ENCODE data around the gene CMSS1. TPM values are rescaled to one million over a fixed set of nuclear protein-coding genes. Genes with fewer than 3 reads are reported as not detected.
"Not testable (repeated sequence)": the region's sequence is repeated elsewhere in the genome, so short reads cannot be mapped to it uniquely, and the experiment has no call there.

Gene CMSS1
- total RNA-seq, 2 donors from 2014 or later = 88.5 to 101 TPM

- H3K36me3 Mint-ChIP-seq (ENCODE audit: insufficient read depth in 2 of 2) = no peaks in the 10 kb centered on the region
- ATAC-seq (replicated peaks in 1 of 2) (no peak), DNase-seq (no peak)
- no peaks in the 10 kb centered on the region for H3K9me3 Mint-ChIP-seq
- peaks cover 20% of the 10 kb centered on the region for H3K4me1 Mint-ChIP-seq (ENCODE audit: low read depth)
- H3K27me3 Mint-ChIP-seq (ENCODE audit: low read depth) = no peaks in the 10 kb centered on the region
- H3K27ac Mint-ChIP-seq = no peak overlapping the region
- H3K4me3 Mint-ChIP-seq = no peak overlapping the region
Measured at GRCh38 chr3:100044369-100044768, 226.7 kb downstream of the CMSS1 start.

- ATAC-seq (replicated peaks in 1 of 2) = no peak
- no peaks in the 10 kb centered on the region for H3K9me3 Mint-ChIP-seq
- peak overlapping the region; percentile 55 for H3K27ac Mint-ChIP-seq
- no peak overlapping the region for H3K4me3 Mint-ChIP-seq
- H3K27me3 Mint-ChIP-seq (ENCODE audit: low read depth) = no peaks in the 10 kb centered on the region
- H3K4me1 Mint-ChIP-seq (ENCODE audit: low read depth) = peaks cover 20% of the 10 kb centered on the region
- DNase-seq = no peak
- H3K36me3 Mint-ChIP-seq (ENCODE audit: insufficient read depth in 2 of 2) = no peaks in the 10 kb centered on the region
Measured at GRCh38 chr3:100045696-100046095, 228.0 kb downstream of the CMSS1 start.

DNA sequence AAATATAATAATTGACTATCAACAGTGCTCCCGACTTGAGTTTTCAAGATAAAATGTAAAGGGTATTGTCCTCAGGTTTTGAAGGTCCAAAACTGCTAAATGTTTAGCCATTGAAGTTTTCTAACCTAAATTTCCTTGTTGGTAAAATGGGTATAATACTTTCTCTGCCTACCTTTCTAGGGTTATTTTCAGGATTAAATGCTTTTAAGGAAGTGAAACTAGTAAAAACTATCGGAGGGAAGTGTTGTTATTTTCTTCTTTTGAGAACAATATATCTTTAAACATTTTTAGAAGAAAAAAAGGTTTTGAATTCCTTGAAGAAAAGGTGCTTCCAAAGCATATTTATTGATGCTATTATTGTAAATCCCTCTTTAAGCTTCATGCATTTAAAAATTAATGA is 229.3 kb downstream of the CMSS1 start:
- ATAC-seq (replicated peaks in 1 of 2) (no peak), DNase-seq (no peak)
- Mint-ChIP-seq H3K27me3 (ENCODE audit: low read depth) (no peaks in the 10 kb centered on the region), H3K4me1 (ENCODE audit: low read depth) (peaks cover 20% of the 10 kb centered on the region), H3K36me3 (ENCODE audit: insufficient read depth in 2 of 2) (peaks cover 0 to 2% of the 10 kb centered on the region in 2 donors), H3K27ac (no peak overlapping the region), H3K9me3 (no peaks in the 10 kb centered on the region), H3K4me3 (peak overlapping the region in 1 of 2 donors; percentile 7)

DNA sequence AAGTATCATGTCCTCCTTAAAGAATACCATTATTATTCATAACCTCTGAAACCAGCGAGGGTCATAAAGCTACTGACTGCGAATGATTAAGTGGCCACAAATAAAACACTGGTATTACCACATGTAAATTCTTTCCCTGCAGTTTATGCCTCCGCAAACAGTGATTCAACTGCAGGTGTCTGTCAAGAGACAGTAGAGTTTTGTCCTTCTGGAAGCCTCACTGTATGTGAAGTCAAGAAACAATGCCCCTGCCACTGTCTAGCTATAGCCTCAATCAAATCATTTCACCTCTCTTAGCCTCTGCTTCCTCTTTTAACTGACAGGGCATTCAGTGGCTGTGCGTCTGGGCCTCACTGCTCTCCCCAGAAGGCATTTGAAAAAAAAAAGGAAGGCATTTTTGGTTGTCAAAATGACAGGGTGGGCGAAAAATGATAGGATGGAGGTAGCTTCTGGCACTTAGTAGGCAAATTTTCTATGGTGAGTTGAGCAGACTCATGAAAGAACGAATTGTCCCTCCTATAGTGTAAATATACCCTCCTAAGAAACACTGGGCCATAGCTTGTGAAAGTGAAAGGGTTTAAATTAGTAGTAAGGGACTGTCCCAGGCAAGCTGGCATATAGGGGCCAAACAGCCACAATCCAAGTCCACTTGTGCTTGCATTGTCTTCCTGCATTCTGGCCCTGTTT is 229.9 kb downstream of the CMSS1 start:
- H3K27ac Mint-ChIP-seq = no peak overlapping the region
- H3K4me1 Mint-ChIP-seq (ENCODE audit: low read depth) = peaks cover 20% of the 10 kb centered on the region
- no peaks in the 10 kb centered on the region for H3K9me3 Mint-ChIP-seq
- ATAC-seq (replicated peaks in 1 of 2) (peak; percentile 81 to 89), DNase-seq (no peak)
- peak overlapping the region; percentile 7 to 16 for H3K4me3 Mint-ChIP-seq
- peaks cover 0 to 2% of the 10 kb centered on the region in 2 donors for H3K36me3 Mint-ChIP-seq (ENCODE audit: insufficient read depth in 2 of 2)
- no peaks in the 10 kb centered on the region for H3K27me3 Mint-ChIP-seq (ENCODE audit: low read depth)

GRCh38 chr3:100048248-100048647 is 230.6 kb downstream of the CMSS1 start:
- DNase-seq = no peak
- Mint-ChIP-seq H3K36me3 (ENCODE audit: insufficient read depth in 2 of 2) (peaks cover 0 to 2% of the 10 kb centered on the region in 2 donors), H3K27me3 (ENCODE audit: low read depth) (no peaks in the 10 kb centered on the region), H3K4me1 (ENCODE audit: low read depth) (peaks cover 20% of the 10 kb centered on the region), H3K27ac (no peak overlapping the region), H3K9me3 (no peaks in the 10 kb centered on the region), H3K4me3 (no peak overlapping the region)
- ATAC-seq (replicated peaks in 1 of 2) = no peak

GRCh38 chr3:100051513-100051912 is 233.9 kb downstream of the CMSS1 start:
- not testable (repeated sequence) for ATAC-seq (replicated peaks in 1 of 2)

DNA sequence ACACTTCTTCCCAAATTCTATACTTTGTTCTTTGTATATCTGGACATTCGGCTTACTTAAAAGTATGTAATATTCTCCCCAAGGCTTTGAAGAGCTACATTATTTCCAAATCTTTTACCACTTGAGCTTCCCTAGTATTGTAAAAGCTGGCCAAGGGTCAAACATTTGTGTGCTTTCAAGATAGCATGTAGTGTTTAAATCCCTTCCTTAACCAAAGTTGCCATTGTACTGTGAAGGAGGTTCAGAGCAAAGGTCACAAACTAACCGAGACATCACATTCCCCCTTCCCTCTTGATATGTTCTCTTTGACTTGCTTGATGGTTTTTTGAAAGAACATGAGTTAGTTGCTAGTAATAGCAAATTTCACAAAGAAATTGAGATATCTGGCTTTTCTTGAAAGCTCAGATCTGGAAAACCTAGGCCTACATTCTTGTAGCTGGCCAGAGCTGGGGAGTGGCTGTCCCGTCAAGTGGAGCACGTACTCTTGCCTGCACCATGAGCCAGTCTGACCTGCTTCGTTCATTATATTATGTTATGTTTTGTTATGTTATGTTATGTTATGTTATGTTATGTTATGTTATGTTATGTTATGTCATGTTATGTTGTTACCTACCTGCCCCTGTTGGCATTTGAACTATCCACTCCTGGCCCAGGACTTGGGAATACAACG is 236.4 kb downstream of the CMSS1 start:
- H3K36me3 Mint-ChIP-seq (ENCODE audit: insufficient read depth in 2 of 2) = peaks cover 0 to 2% of the 10 kb centered on the region in 2 donors
- no peaks in the 10 kb centered on the region for H3K9me3 Mint-ChIP-seq
- no peak for DNase-seq
- H3K27me3 Mint-ChIP-seq (ENCODE audit: low read depth) = no peaks in the 10 kb centered on the region
- H3K27ac Mint-ChIP-seq = no peak overlapping the region
- H3K4me3 Mint-ChIP-seq = no peak overlapping the region
- no peak for ATAC-seq (replicated peaks in 1 of 2)
- H3K4me1 Mint-ChIP-seq (ENCODE audit: low read depth) = no peaks in the 10 kb centered on the region

More at GRCh38 chr3:100051513-100051912, 233.9 kb downstream of the CMSS1 start:
- peaks cover 14% of the 10 kb centered on the region for H3K4me1 Mint-ChIP-seq (ENCODE audit: low read depth)
- not testable (repeated sequence) for H3K4me3 Mint-ChIP-seq; DNase-seq; H3K27ac Mint-ChIP-seq; H3K36me3 Mint-ChIP-seq (ENCODE audit: insufficient read depth in 2 of 2); H3K9me3 Mint-ChIP-seq; H3K27me3 Mint-ChIP-seq (ENCODE audit: low read depth)

- H3K27me3 Mint-ChIP-seq (ENCODE audit: low read depth) = no peaks in the 10 kb centered on the region
- H3K4me3 Mint-ChIP-seq = no peak overlapping the region
- no peaks in the 10 kb centered on the region for H3K4me1 Mint-ChIP-seq (ENCODE audit: low read depth)
- no peaks in the 10 kb centered on the region for H3K36me3 Mint-ChIP-seq (ENCODE audit: insufficient read depth in 2 of 2)
- no peak for DNase-seq
- H3K9me3 Mint-ChIP-seq = no peaks in the 10 kb centered on the region
- no peak overlapping the region for H3K27ac Mint-ChIP-seq
- ATAC-seq (replicated peaks in 1 of 2) = no peak
Measured at GRCh38 chr3:100057716-100058575, 240.3 kb downstream of the CMSS1 start.

DNA sequence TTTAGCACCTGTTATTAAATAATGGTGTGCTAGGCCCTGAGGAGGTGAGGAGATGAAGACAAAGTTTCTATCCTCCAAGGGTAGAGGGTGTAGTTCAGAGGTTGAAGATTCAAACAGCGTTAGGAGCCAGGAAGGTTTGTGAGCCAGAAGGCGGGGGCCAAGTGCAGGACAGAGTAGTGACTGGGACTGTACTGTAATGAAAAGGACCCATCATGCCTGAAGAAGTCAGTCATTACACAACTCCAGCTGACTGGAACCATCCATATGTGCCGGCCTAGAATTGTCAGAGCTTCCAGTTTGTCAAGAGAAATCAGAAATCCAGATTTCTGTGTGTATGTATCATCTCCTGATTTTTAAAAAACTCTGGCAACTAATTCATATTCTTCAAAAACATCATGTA is 241.8 kb downstream of the CMSS1 start:
- no peak for ATAC-seq (replicated peaks in 1 of 2)
- DNase-seq = no peak
- Mint-ChIP-seq H3K9me3 (no peaks in the 10 kb centered on the region), H3K27ac (no peak overlapping the region), H3K4me1 (ENCODE audit: low read depth) (no peaks in the 10 kb centered on the region), H3K36me3 (ENCODE audit: insufficient read depth in 2 of 2) (no peaks in the 10 kb centered on the region), H3K27me3 (ENCODE audit: low read depth) (no peaks in the 10 kb centered on the region), H3K4me3 (no peak overlapping the region)

GRCh38 chr3:100060685-100061484 is 243.2 kb downstream of the CMSS1 start:
- Mint-ChIP-seq H3K36me3 (ENCODE audit: insufficient read depth in 2 of 2) (no peaks in the 10 kb centered on the region), H3K27me3 (ENCODE audit: low read depth) (no peaks in the 10 kb centered on the region), H3K4me1 (ENCODE audit: low read depth) (no peaks in the 10 kb centered on the region), H3K9me3 (no peaks in the 10 kb centered on the region), H3K27ac (no peak overlapping the region), H3K4me3 (no peak overlapping the region)
- ATAC-seq (replicated peaks in 1 of 2) (no peak), DNase-seq (no peak)

GRCh38 chr3:100062665-100063064 is 245.0 kb downstream of the CMSS1 start:
- H3K4me3 Mint-ChIP-seq = no peak overlapping the region
- H3K4me1 Mint-ChIP-seq (ENCODE audit: low read depth) = no peaks in the 10 kb centered on the region
- no peak overlapping the region for H3K27ac Mint-ChIP-seq
- H3K9me3 Mint-ChIP-seq = no peaks in the 10 kb centered on the region
- no peak for ATAC-seq (replicated peaks in 1 of 2)
- DNase-seq = no peak
- no peaks in the 10 kb centered on the region for H3K27me3 Mint-ChIP-seq (ENCODE audit: low read depth)
- H3K36me3 Mint-ChIP-seq (ENCODE audit: insufficient read depth in 2 of 2) = no peaks in the 10 kb centered on the region

DNA sequence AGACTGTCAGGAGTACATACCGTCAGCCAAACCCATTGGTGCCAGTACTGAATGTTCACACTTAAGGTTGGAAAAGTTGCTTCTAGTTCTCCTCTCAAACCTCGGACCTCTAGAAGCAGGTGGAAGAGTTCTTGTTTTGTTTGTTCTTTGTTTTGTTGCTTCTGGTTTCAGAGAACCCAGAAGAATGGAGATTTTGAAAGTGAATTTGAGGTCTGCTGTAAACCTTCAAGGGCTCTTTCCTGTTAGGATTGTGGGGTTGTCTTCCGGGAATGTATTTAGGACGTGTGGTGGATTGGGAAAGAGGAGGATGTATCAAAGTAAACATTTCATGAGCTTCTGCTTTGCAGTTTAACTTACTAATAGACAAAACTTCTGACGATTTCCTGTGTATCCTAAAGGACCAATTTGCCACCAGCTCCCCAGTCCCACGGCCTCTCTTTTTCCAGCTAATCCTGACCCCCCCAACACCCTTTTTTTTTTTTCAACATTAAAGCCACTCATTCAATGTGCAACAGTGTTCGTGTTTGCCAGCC is 246.3 kb downstream of the CMSS1 start:
- no peak overlapping the region for H3K27ac Mint-ChIP-seq
- no peaks in the 10 kb centered on the region for H3K27me3 Mint-ChIP-seq (ENCODE audit: low read depth)
- H3K4me3 Mint-ChIP-seq = no peak overlapping the region
- H3K4me1 Mint-ChIP-seq (ENCODE audit: low read depth) = peaks cover 5% of the 10 kb centered on the region
- no peaks in the 10 kb centered on the region for H3K9me3 Mint-ChIP-seq
- ATAC-seq (replicated peaks in 1 of 2) = no peak
- no peak for DNase-seq
- no peaks in the 10 kb centered on the region for H3K36me3 Mint-ChIP-seq (ENCODE audit: insufficient read depth in 2 of 2)
